GM18861 (cell line): Measurements from ENCODE around the gene TBP.
"Not testable (repeated sequence)": the region's sequence is repeated elsewhere in the genome, so short reads cannot be mapped to it uniquely, and the experiment has no call there.

Experiments
- ATAC-seq: cut with Tn5 transposase; IDR thresholded peaks from one replicate; pipeline ENCODE4 v1.9.1; 2021; ENCODE audit not compliant: unreplicated experiment

The TBP gene

DNA sequence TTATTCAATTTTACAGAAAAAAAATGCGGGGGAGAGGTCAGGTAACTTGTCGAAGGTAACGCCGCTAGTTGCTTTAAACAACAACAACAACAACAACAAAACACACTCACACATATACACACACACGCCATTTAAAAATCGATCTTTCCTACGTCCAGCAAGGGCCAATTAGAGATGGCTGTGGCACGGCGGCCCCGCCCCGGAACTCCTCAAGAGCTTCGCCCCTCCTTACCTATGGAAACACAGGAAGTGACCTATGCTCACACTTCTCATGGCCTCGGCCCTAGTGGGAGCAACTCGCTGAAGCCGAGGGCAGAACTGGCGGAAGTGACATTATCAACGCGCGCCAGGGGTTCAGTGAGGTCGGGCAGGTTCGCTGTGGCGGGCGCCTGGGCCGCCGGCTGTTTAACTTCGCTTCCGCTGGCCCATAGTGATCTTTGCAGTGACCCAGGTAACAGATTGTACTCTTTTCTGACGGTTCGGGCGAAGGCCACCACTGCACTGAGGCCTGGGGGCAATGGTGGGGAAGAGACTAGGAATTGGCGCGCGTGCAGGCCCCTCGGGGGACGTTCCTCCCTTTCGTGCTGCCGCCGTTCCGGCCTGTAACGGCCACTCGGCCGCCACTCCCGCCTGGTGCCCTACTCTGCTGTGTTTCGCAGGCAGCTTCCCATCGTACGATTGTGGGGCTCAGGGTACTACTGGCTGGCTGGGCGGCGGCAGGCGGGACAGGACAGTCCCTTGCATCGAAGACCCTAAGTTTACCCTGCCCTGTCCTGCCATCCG is at the start of gene TBP:
Gene TBP (plus strand): TSS at position 357 of the 783 bp plus-strand sequence. CDS start 2,661 bp downstream, outside the sequence.
- peak; percentile 98 for ATAC-seq

DNA sequence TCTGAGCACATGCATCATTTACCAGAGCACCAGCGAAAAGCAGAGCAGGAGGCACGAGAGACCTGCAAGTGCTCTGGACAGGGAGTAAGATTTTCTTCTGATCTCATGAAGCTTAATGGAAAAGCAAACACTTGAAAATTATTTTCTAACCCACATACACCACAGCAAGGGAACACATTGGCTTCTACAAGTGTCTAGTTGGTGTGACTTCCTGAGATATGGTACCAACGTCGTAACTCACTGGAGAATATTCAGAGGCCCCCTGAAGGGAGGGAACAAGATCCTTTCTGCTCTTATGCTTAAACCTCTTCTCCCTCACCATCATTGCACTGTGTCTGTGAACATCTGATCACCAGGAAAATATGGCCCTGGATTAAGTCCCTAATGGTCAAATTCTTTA is 49.7 kb upstream of the TBP start:
- no peak for ATAC-seq

DNA sequence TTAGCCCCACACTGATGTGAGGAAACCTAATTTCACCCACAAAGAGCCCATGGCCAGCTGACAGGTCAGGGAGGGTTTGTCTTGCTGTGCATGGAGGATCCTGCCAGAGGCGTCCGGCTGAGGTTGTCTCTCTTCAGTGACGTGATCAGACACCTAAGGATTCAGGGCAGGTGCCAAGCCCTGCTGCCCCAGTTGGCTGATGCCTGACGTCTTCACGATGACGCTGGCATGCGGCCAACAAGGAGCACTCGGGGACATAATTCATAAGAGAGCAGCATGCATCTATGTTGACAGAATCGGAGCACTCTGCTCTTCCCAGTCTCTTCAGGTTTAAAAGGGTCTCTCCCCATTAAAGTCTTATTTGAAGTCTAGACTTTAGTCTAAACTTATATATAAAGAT is 48.9 kb upstream of the TBP start:
- ATAC-seq = no peak

DNA sequence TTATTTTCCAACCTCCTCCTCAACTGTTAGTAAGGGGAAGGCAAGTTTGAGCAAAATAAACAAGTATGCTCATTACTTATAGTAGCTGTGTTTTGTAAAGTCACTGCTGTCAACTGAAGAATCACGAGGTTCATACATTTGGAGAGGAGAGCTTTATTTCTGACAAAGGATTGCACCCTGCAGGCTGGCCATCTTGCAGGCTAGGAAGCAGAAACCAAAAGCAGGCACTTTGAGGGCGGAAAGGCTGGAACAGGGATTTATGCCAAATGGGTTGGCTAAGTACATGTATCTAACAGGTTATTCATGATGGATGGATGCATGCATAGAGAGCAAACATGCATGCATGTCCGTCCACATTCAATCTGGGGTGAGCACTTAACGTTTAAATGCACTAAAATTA is 47.7 kb upstream of the TBP start:
- ATAC-seq = no peak

DNA sequence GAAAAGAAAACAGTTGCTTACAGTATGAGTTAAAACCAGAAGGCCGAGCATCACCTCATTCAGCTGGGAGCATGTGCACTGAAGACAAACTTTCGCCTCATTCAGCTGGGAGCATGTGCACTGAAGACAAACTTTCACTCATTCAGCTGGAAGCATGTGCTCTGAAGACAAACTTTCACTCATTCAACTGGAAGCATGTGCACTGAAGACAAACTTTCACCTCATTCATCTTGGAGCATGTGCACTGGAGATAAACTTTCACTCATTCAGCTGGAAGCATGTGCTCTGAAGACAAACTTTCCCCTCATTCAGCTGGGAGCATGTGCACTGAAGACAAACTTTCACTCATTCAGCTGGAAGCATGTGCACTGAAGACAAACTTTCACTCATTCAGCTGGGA is 46.4 kb upstream of the TBP start:
- not testable (repeated sequence) for ATAC-seq

DNA sequence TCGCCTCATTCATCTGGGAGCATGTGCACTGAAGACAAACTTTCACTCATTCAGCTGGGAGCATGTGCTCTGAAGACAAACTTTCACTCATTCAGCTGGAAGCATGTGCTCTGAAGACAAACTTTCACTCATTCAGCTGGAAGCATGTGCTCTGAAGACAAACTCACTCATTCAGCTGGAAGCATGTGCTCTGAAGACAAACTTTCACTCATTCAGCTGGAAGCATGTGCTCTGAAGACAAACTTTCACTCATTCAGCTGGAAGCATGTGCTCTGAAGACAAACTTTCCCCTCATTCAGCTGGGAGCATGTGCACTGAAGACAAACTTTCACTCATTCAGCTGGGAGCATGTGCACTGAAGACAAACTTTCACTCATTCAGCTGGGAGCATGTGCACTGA is 45.9 kb upstream of the TBP start:
- not testable (repeated sequence) for ATAC-seq

DNA sequence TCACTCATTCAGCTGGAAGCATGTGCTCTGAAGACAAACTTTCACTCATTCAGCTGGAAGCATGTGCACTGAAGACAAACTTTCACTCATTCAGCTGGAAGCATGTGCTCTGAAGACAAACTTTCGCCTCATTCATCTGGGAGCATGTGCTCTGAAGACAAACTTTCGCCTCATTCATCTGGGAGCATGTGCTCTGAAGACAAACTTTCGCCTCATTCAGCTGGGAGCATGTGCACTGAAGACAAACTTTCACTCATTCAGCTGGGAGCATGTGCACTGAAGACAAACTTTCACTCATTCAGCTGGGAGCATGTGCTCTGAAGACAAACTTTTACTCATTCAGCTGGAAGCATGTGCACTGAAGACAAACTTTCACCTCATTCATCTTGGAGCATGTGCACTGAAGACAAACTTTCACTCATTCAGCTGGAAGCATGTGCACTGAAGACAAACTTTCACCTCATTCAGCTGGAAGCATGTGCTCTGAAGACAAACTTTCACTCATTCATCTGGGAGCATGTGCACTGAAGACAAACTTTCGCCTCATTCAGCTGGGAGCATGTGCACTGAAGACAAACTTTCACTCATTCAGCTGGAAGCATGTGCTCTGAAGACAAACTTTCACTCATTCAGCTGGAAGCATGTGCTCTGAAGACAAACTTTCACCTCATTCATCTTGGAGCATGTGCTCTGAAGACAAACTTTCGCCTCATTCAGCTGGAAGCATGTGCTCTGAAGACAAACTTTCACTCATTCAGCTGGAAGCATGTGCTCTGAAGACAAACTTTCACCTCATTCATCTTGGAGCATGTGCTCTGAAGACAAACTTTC is 45.1 kb upstream of the TBP start:
- ATAC-seq = not testable (repeated sequence)

DNA sequence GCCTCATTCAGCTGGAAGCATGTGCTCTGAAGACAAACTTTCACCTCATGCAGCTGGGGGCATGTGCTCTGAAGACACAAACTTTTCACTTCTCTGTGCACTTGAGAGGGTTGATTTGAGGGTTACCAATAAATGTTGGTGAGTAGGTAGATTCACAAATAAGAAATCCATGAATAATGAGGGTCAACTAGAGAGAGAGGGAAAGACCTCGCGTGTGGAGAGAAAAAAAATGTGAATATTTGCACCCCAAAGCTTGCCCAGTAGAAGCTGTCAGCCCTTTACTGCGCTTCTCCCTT is 44.5 kb upstream of the TBP start:
- ATAC-seq = no peak

DNA sequence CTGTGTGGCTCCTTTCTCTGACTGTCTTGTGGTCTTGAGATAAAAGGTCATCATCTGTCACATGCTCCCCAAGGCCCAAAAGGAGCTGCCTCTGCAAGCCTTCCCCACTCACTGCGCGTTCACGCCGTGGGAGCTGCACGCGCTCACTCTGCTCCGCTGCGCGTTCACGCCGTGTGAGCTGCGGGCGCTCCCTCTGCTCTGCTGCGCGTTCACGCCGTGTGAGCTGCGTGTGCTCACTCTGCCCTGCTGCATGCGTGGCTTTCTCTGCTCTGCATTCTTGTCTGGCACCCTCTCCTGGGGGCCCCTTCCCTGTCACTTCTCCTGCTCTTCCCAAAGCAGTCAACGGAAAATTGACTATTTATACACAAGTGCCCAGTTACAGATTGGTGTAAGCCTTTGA is 43.5 kb upstream of the TBP start:
- ATAC-seq = no peak

DNA sequence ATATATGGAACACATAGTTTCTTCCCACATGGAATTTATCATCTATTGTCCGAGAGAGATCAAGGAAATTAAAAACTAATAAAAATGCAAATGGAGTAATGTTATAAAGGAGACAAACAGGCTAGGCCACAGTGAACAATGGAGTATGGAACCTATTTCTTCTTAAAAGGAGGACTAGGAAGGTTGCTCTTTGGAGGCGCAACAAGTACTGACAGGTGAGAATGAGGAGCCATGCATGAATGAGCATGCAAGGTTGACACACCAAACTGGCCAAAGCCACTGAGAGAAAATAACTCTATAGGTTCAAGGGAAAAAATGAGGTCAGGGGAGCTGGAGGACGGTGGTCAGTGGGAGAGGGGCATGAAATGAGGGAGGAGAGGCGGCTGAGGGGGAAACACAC is 41.9 kb upstream of the TBP start:
- ATAC-seq = no peak

DNA sequence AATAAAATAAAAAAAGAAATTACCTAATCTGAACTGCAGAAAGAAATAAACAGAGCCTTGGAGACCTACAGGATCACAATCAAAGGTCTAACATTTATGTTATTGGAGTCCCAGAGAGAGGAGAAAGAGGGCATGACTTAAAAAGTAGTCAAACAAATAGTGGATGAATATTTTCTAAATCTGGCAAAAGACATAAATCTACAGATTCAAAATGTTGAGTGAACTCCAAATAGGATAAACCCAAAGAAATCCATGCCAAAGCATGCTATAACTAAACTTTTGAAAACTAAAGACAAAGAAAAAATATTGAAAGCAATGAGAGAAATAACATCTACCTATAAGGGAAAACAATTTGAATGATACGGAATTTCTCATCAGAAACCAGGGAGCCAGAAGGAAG is 39.3 kb upstream of the TBP start:
- no peak for ATAC-seq

DNA sequence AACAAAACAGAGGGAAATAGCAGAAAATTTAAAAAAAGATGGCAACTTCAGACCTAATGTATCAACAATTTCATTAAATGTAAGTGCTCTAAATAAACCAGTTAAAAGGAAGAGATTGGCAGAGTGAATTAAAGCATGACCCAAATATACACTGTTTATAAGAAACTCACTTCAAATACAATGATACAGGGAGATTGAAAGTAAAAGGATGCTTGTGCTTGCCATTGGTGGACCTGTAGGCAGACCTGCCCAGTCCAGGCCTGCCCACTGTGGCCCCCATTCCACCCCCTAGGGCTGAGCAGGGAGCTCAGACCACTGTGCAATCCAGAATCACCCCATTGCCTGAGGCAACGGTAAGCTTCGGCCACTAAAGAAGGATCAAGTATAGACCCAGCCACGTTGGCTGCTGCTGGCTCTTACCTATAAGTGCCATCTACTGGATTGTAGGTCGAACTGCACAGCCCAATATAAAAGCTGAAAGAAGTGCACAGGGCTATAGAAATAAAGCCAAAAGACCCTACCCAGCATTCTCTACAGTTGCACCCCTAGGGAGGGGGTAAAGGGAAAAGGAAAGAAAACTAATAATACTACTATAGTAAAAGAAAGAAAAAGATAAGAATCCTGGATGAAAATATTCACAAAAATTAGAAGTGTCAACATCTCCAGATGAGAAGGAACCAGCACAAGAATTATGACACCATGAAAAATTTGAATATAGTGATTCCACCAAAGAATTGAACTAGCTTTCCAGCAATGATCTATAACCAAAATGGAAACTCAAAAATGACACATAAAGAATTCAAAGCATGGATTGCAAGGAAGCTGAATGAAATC is 37.2 kb upstream of the TBP start:
- ATAC-seq = peak; percentile 95

DNA sequence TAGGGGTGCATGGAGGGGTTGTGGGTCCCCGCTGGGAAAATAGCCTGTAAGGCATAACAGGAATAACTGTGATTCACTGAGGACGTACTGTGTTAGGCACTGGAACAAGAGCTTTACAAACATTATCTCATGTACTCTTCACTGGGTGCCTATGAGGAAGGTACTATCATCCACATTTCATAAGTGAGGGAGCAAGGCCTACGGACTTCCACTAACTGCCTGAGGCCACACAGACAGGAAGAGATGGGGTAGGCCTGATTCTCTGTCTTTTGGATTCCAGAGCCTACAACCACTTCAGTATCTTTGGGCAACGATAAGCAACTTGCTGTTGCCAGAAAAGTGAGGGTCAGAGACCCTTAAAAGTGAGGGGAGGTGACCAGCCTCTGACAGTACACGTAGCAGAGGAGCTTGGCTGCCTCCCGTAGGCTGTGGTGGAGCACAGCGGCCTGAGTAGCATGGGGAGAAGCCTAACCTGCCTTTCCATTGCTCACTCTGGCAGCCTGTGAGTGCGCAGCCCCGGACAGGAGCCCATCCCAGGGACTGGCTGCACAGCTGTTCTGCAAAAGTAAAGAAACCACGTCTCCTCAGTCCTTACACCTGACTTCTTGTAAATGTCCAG is 31.5 kb upstream of the TBP start:
- no peak for ATAC-seq

DNA sequence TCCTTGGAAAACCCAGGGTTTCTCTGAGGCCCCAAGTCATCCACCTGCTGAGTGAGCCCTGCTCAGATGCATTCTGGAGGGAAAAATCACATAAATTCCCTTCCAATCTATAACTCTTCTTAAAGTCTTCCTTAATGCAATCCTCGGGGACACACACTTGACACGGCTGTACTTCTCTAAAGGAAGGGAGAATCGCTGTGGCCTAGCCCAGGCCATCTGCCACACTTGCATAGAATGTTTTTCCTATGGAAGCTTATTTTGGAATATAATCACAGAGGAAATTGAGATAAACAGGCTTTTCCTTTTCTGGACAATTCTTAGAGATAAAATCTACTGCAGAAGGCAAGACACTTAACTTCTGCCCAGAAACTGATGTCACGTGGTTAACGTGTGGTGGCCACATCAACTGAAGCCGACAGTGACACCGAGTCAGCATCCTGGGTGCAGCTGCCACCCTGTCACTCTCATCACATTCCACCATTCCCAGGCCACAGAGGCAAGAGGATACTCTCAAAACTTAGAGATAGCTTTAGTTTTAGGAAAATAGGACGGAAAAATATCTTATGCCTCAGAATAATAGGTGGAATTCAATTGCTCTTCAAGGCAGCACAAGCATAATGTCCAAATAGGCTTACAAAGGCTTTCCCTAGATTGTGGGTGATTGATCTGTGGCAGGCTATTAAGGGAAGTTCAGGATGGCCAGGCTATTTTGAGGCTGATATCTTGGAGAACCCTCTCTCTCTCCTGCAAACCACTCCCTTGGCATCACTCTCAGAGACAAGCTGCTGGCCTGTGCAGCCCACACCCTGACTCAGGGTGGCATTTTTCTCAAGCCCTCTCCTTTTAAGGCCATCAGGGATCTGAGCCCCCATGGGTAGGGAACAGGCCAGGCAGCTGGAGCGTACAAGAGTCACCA is 30.7 kb upstream of the TBP start:
- no peak for ATAC-seq

DNA sequence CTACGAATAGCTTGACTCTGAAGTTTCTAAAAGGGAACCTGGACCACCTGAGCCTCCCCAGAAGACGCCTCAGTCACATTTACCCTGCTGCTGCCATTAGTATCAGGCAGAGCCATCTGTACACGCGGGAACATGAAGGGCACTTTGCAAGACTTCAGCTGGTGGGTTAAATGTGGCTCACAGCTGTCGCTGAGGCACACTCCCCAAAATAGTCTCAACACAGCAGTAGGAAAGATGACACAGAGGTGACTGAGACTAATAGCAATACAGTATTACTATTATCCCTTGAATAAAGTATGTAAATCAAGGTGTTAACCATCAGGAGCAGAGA is 30.0 kb upstream of the TBP start:
- ATAC-seq = no peak

DNA sequence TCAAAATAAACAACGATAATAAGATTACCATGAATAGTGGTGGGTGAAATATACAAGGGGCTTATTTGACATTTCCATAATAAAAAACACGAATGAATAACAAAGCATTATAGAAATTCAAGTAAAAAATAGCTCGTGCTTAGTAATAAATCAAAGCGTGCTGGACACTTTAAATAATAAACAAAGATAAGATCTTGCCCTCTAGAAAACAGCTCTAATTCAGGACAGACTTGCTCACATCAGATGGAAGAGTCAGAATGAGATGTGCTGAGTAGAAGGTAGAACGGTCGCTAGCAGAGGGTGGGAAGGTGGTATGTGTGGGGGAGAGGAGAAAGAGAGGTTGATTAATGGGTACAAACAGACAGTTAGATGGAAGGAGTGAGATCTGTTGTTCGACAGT is 28.4 kb upstream of the TBP start:
- ATAC-seq = no peak

DNA sequence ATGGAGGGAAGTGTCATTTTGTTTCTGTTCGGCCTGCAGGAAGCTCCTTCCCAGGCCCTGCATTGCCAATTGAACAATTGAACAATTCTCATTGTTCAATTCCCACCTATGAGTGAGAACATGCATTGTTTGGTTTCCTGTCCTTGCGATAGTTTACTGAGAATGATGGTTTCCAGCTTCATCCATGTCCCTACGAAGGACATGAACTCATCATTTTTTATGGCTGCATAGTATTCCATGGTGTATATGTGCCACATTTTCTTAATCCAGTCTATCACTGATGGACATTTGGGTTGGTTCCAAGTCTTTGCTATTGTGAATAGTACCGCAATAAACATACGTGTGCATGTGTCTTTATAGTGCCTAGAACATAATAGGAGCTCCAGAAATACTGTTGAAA is 26.2 kb upstream of the TBP start:
- not testable (repeated sequence) for ATAC-seq

DNA sequence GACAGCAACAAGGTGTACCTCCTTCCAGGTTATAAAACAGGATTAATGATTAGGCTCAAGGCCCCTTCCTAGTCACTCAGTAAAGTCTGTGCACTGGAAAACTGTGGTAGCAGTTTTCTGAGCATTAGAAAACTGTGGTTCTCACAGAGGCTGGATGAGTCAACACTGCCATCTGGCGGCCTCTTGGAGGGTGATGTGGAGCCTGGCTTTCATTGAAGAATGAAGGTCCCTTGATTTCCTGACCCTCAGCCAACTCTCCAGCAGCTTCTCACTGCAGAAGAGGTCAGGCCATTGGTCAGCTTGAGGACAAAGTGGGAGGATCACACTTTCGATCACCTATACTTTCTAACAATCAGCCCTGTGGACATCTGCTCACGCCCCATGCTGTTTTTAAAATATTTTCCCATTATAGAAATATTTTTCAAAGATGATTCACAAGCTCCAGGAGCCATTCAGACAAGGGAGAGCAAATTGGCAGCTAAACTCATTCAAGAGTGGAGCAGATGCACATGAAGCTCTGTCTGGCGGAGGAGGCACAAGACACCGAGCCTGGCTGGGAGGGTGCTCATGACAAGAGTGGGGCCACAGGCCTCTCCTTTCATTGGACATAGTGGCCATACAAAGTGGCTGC is 24.2 kb upstream of the TBP start:
- ATAC-seq = peak; percentile 64

DNA sequence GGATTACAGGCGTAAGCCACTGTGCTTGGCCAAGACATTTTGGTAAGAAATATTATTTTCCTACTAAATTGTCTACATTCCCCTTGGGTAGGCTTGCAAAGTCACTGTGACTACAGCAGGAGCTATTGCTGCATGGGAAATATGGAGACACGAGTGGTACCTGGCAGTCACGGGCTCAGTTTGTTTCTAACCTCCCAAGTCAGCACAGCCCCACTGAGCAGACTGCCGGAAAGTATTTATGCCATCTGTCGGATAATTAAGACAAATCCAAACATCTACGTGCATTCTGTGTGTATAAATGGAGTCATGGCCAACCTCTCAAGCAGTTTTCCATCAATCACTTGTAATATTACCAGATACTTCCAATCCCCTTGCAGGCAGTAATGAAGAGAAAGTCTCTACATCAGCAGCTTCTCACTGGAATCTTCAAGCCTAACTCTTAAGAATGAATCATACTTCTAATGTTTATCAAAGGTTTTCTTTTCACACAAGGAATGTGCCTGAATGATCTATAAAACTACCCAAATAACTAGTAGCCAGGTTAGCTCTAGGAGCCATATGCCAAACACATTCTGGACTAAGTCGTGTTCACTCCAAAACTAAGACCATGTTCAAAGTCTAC is 21.2 kb upstream of the TBP start:
- no peak for ATAC-seq
